BLaER1 treated with 17β-estradiol and CSF1 and Interleukin-3, amounts not matched to agents 10 nM and 100 nM (cell line): ENCODE measurements around the gene NMUR2.

Source experiments
- H3K27ac ChIP-seq, 11 experiments: shearing (Covaris generic); formaldehyde crosslinking; 2 replicates each; pipeline ENCODE4 v1.8.1; 2022
- H3K27me3 ChIP-seq, 11 experiments: shearing (Covaris generic); formaldehyde crosslinking; 2 replicates each; pipeline ENCODE4 v1.8.1; 2022
- H3K36me3 ChIP-seq, 11 experiments: shearing (Covaris generic); formaldehyde crosslinking; 2 replicates each; pipeline ENCODE4 v1.8.1; 2022
- H3K4me1 ChIP-seq, 10 experiments: shearing (Covaris generic); formaldehyde crosslinking; 2 replicates each; pipeline ENCODE4 v1.8.1; 2022
- H3K4me2 ChIP-seq, 11 experiments: shearing (Covaris generic); formaldehyde crosslinking; 2 replicates each; pipeline ENCODE4 v1.8.1; 2022
- H3K4me3 ChIP-seq, 10 experiments: shearing (Covaris generic); formaldehyde crosslinking; 2 replicates each; pipeline ENCODE4 v1.8.1; 2022
- H3K9ac ChIP-seq, 11 experiments: shearing (Covaris generic); formaldehyde crosslinking; 2 replicates each; pipeline ENCODE4 v1.8.1; 2022
- H3K9me3 ChIP-seq, 11 experiments: shearing (Covaris generic); formaldehyde crosslinking; replicated peaks in 1 of 11; 2 replicates each; pipeline ENCODE4 v1.8.1; 2022
- H4K20me1 ChIP-seq, 11 experiments: shearing (Covaris generic); formaldehyde crosslinking; 2 replicates each; pipeline ENCODE4 v1.8.1; 2022
- Cebpa-rat ChIP-seq, 11 experiments: shearing (Covaris generic); IDR thresholded peaks; 2 replicates each; pipeline ENCODE4 v1.8.1; 2022

Gene NMUR2

GRCh38 chr5:152356506-152356905, 48.6 kb downstream of the NMUR2 start:
- no peaks in the 10 kb centered on the region for H3K4me1 ChIP-seq
- H3K4me3 ChIP-seq = no peak overlapping the region
- TF ChIP-seq Cebpa-rat (IDR thresholded peaks at IDR 0.05) = no peak
- no peak overlapping the region for H3K4me2 ChIP-seq
- no peak overlapping the region for H3K27ac ChIP-seq
- H3K9me3 ChIP-seq = no peaks in the 10 kb centered on the region
- H4K20me1 ChIP-seq = no peaks in the 10 kb centered on the region
- H3K27me3 ChIP-seq = no peaks in the 10 kb centered on the region
- no peaks in the 10 kb centered on the region for H3K36me3 ChIP-seq
- no peak overlapping the region for H3K9ac ChIP-seq

GRCh38 chr5:152355061-152355460, 50.0 kb downstream of the NMUR2 start:
- Histone ChIP-seq H4K20me1 (no peaks in the 10 kb centered on the region), H3K4me2 (no peak overlapping the region)

GRCh38 chr5:152353001-152353400, 52.1 kb downstream of the NMUR2 start:
- H3K27me3 ChIP-seq = no peaks in the 10 kb centered on the region
- TF ChIP-seq Cebpa-rat (IDR thresholded peaks at IDR 0.05) = no peak
- no peak overlapping the region for H3K4me2 ChIP-seq
- H3K9ac ChIP-seq = no peak overlapping the region
- no peak overlapping the region for H3K4me3 ChIP-seq
- no peaks in the 10 kb centered on the region for H3K36me3 ChIP-seq
- no peaks in the 10 kb centered on the region for H3K9me3 ChIP-seq
- no peaks in the 10 kb centered on the region for H4K20me1 ChIP-seq
- H3K4me1 ChIP-seq = no peaks in the 10 kb centered on the region
- H3K27ac ChIP-seq = no peak overlapping the region

More at GRCh38 chr5:152355061-152355460, 50.0 kb downstream of the NMUR2 start:
- H3K4me1 ChIP-seq = no peaks in the 10 kb centered on the region
- H3K36me3 ChIP-seq = no peaks in the 10 kb centered on the region
- no peaks in the 10 kb centered on the region for H3K9me3 ChIP-seq
- no peak overlapping the region for H3K4me3 ChIP-seq
- H3K27me3 ChIP-seq = no peaks in the 10 kb centered on the region
- no peak overlapping the region for H3K9ac ChIP-seq
- H3K27ac ChIP-seq = no peak overlapping the region
- no peak for TF ChIP-seq Cebpa-rat (IDR thresholded peaks at IDR 0.05)

GRCh38 chr5:152349683-152350526, 55.2 kb downstream of the NMUR2 start:
- Histone ChIP-seq H3K4me1 (no peaks in the 10 kb centered on the region), H4K20me1 (no peaks in the 10 kb centered on the region), H3K36me3 (no peaks in the 10 kb centered on the region), H3K9me3 (peaks cover 0 to 7% (median 0%) of the 10 kb centered on the region in 11 experiments; a peak in 2 of 22 replicates), H3K4me3 (no peak overlapping the region), H3K4me2 (no peak overlapping the region), H3K27ac (no peak overlapping the region), H3K9ac (no peak overlapping the region), H3K27me3 (no peaks in the 10 kb centered on the region)
- TF ChIP-seq Cebpa-rat (IDR thresholded peaks at IDR 0.05) = no peak
